D341Med (cell line): ENCODE results near the gene ABL2.
"Not testable (repeated sequence)": the region's sequence is repeated elsewhere in the genome, so short reads cannot be mapped to it uniquely, and the experiment has no call there.

Experiments used
- DNase-seq: peaks from one replicate; pipeline ENCODE4 v3.0.0; 2012; ENCODE audit warnings: low spot score

Gene ABL2

DNA sequence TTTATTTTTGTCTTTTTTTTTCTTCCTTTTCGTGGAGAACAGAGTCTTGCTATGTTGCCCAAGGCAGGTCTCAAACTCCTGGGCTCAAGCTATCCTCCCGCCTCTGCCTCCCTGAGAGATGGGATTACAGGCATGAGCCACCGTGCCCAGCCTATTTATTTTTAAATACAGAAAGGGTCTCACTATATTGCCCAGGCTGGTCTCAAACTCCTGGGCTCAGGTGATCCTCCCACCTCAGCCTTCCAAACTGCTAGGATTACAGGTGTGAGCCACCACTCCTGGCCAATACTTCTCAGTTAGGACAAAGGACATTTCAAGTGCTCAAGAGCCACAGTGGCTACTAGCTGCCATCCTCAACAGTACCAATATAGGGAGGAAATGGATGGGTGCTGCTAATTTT lies 16.2 kb downstream of the ABL2 start:
- DNase-seq: not testable (repeated sequence)

DNA sequence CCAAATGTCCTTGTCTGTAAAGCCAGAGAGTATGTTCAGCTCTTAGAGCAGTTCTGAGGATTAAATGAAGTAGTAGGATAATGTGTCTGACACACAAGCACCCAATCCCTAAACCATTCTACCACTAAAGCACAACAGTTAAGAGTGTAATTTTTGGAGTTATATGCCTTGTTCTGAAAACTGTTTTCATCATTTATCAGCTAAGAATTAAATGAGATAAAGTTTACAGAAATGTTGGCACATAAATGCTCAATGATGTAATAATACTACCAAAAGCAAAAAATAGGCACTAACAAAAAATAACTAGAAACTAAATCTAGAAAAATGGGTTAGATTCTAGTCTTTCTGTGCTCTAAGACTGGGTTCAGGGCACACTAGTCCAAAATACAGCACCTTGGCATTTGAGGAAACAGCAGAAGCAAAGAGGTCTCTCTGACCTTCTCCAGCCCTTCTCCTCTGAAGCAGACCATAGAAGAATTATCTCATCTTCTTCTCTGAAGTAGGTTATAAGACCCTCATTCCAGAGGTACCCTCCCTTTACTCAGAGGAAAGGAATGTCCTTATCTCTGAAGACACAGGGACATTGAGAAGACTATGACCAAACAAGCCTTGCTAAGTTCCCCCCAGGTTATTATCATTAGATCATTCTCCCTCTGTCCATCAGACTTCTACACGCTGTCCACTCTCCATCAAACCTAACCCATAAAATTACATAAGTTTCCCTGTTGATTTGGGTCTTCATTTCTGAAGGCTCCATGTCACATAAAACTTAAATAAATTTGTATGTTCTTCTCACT lies 20.6 kb downstream of the ABL2 start:
- no peak for DNase-seq

DNA sequence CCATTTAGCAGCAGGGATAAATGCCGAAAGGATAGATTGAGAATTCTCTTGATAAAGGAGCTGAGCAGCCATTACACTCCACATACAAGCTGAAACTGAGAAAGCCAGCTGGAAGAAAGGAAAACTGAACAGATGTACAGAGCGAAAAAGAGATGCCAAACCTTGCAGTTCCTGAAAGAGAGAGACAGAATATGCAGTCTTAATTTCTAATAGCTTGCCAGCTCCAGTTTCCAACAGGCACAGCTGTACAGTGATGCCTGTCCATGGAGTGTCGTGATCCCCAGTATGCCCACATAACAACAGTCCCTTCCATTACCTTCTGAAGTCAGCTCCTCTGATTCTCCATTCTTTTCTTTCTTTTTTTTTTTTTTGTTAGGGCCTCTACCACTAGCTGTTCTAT lies 22.7 kb downstream of the ABL2 start:
- DNase-seq: no peak

DNA sequence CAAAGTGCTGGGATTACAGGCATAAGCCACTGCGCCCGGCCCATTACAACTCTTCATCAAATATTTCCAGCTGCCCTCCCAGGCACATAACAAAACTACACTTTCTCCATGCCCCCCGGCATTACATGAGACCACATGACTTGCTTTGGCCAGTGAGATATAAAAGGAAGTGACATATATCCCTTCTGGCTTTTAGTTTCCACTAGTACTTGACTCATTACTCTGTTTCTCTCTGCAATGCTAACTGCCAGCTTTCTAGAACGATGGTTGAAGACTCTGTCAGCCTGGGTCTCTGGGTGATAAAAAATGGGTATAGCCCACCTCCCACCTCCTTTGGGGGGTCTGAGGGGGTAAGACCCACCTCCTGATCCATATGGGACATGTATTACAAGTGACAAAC lies 24.2 kb downstream of the ABL2 start:
- peak; percentile 36 for DNase-seq

DNA sequence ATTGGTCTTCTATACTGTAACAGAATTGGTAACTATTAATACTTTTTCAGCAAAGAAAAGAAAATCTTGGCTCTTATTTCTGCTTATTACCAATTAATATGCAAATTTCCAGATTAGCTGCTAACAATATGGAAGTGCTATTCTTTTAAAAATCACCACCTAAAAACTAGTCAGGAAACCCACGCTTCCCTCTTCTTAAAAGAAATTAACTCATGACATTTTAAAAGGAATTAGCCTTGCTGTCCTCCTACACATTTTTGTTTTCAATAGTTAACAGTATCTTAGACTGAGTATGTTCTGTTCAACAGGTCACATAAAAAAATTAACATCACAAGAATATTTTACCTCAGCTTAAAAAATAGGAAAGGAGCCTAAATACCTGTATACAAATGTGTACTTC lies 27.3 kb downstream of the ABL2 start:
- DNase-seq: no peak

DNA sequence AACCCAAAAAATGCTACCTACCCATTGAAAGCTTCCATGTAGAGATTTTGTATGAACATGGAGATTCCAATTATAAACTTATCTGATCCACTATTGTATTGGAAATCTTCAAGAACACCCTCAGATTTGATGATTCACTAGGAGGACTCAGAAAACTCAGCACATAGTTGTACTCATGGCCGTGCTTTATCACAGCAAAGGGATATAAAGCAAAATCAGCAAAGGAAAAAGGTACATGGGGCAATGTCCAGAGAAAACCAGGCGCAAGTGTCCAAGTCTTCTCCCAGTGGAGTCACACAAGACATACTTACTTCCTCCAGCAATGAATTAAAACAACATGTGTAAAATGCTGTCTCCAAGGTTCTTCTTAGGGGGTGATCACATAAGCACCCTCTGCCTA lies 28.9 kb downstream of the ABL2 start:
- DNase-seq: no peak

DNA sequence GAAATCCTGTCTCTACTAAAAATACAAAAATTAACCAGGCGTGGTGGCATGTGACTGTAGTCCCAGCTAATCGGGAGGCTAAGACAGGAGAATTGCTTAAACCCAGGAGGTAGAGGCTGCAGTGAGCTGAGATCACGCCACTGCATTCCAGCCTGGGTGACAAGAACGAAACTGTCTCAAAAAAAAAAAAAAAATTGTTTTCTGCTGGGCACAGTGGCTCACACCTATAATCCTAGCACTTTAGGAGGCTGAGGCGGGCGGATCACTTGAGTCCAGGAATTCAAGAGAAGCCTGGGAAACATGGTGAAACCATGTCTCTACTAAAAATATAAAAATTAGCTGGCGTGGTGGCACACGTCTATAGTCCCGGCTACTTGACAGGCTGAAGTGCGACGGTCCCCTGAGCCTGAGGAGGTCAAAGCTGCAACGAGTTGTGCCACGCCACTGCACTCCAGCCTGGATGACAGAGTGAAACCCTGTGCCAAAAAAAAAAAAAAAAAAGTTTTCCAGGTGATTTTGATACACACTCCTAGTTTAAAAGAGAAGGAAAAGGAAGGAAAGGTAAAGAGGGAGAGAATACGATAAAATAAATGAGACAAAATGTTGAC lies 31.7 kb downstream of the ABL2 start:
- DNase-seq: no peak

DNA sequence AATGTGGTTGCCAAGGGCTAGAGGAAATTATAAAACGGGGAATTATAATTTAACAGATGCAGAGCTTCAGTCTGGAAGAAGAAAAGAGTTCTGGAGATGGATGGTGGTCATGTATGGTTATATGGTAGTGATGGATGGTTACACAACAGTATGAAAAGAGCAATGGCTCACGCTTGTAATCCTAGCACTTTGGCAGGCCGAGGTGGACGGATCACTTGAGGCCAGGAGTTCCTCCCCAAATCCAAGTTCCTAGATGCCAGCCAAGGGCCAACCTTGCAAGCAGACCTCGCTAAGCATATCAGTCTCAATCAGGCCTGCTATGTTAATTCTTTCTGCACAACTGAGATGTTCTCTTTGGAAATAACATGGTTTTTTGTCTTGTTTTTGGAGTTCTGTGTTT lies 33.6 kb downstream of the ABL2 start:
- not testable (repeated sequence) for DNase-seq

DNA sequence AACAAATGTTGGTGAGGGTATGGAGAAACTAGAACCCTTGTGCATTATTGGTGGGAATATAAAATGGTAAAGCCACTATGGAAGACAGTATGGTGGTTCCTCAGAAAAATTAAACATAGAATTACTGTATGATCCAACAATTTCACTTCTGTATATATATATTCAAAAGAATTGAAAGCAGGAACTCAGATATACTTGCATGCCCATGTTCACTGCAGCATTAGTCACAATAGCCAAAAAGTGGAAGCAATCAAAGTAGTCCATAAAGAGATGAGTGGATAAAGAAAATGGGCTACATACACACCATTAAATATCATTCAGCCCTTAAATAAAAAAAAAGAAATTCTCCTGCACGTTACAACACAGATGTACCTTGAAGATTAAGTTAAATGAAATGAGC lies 34.1 kb downstream of the ABL2 start:
- DNase-seq: no peak

DNA sequence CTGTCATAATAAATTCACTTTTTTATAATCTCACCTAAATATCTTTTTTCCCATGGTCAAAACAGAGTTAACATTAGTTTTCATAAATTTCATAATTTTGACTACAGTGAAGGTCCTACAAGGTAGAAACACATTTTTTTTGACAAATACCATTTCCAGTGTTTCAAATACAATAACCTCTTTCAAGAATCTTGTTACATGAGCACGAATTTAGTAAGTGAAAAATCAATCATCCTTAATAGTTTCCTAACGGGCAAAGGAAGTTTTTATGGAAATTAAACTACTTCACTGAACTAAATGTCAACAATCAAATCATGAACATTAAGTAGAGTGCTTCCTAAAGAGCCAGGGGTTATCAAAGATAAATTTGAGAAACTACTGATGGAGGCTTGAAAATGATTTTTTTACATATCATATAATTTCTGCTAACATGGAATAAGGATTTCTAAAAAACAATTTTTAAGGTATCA lies 35.4 kb downstream of the ABL2 start:
- DNase-seq: no peak

DNA sequence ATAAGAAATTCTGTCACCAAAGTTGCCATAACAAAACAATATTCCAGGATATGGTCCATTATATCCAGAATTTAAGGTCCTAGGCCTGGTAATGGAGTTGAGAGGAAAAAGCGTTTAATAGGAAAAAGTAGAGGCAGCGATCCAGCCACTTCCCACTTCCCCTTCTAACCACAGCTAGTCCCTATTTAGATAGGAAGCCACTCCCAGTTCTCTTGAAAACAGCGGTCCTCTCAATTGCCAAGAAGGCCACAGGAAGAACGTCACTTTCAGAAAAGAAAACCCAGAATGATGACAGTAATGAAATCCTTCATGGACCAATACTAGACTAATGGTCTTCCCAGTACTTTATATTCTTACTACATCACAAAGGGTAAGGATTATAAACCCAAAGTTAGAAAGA lies 38.6 kb downstream of the ABL2 start:
- no peak for DNase-seq

DNA sequence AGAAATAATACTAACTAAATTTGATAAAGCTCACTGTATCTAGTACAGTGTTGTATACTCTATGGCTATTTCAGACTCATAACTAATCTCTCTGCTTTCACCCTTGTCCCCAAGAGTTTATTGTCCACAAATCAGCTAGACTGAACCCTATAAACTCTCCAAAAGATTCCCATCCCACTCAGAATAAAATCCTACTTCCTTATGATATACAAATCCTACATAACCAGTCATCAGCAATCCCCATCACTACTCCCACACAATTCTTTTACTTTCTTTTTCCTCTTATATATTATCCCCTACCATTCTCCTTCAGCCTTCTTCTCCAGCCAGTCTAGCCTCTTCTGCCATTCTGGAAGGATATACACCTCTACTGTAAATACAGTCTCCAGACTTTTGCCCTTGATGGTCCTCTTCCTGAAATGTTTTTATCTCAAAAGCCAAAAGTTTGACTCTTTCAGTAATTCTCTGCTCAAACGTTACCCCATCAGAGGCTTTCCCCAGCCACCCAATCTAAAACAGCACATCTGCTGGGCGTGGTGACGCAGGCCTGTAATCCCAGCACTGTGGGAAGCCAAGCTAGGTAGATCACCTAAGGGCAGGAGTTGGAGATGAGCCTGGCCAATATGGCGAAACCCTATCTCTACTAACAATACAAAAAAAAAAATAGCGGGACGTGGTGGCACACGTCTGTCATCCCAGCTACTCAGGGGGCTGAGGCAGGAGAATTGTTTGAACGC lies 41.6 kb downstream of the ABL2 start:
- DNase-seq: no peak

DNA sequence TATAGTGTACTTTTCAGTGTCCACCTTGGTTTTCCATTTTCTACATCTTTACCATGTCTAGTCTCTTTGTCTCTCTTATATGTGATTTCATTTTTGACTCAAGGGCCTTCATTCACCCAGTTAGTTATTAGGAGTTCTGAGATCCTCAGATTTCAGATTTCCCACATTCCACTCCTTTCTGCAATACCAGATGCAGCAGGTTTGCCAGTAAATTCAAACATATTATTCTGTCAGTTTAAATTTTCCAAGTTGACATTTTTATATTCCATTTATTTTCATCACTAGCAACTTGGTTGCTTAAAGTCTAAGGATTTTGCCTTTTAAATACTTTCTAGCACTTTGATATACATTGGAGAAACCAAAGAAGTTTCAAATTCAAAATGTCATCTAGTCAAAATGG lies 42.4 kb downstream of the ABL2 start:
- DNase-seq: no peak

DNA sequence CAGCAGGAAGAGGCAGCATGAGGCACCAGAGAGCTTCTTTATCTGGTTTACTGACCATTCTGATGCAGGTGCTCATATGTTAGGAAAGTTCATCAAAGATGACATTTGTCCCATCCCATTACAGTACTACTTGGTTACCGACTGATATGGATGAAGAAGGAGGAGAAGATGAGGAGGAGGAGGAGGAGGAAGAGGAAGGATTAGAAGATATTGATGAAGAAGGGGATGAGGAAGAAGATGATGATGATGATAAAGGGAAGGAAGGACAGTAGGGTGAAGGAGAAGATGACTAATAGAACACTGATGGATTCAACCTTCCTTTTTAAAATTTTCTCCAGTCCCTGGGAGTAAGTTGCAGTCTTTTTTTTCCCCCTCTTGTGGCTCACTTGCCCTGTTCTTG lies 45.1 kb downstream of the ABL2 start:
- DNase-seq: no peak

DNA sequence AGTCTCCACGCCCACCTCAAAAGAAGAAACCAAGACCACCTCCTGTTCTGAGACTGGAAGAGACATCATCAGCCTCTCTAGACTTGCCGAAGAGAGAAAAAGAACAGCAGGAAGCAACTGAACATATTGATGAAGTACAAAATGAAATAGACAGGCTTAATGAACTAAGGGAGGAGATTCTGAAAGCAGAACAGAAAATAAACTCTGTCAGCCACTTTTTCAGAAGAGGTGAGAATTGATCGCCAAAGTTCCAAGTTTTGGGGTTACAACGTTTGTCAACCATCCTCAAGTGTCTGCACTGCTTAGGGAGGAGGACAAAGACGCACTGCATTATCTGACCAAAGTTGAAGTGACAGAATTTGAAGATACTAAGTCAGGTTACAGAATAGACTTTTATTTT lies 45.6 kb downstream of the ABL2 start:
- DNase-seq: no peak

DNA sequence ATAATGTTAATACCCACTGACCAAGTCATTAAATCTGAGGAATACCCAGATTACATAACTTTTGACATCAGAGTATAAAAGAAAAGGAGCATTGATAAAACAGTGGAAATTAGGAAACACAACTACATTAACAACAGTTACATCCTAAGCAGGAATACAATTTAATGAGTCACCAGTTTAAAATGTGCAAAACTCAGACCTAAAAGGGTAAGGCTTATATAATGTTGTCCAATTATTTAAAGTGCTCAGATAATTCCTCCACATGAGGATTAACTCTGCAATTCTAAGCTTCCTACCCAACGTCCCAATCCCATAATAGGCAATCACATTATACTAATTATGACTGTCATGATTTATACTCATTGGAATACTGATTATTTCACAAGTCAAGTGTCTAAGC lies 50.5 kb downstream of the ABL2 start:
- peak; percentile 71 for DNase-seq

DNA sequence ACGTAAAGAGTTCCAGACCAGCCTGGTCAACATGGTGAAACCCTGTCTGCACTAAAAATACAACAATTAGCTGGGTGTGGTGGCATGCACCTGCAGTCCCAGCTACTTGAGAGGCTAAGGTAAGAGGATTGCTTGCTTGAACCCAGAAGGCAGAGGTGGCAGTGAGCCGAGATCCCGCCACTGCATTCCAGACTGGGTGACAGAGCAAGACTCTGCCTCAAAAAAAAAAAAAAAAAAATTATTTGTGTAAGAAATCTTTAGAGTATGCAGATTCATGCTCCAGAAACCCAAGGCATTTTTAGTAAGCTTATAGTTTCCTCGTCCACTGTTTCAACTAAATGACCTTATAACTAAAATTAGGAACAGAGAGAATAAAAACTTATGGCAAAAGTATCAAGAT lies 51.3 kb downstream of the ABL2 start:
- DNase-seq: no peak

DNA sequence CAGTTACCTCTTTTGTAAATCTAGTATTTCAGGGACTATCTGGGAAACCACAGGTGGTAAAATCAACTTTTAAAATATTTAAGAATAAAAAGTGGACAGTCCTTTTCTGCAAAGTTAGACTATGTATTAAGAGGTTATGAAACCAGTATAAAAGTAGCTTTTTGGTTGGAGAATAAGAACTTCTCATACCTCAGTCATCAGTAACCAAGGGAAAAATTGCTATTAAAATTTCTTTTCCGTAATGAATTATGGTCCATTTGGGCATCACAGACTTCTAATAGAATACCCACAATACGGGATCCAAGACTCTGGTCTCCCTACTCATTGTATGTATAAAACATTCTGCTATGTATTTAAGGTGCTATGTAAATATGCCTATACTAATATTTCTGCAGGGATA lies 51.9 kb downstream of the ABL2 start:
- no peak for DNase-seq

DNA sequence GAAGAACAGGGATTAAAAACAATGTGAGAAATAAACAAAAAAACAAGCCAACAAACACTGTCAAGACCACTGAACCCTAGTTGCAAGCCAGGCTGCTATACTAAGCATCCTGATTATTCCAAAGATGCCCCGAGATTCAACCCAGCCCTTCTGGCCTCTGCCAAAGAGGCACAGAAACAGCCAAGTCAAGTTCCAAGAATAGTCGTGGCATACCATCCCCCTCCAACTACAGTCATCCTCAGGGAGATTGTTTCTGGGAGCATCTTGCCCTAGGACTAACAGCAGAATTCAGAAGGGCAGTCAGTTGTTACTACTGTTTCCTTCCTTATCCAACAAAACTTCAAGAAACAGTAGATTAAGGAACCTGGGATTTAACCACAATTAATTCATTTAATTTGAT lies 52.3 kb downstream of the ABL2 start:
- DNase-seq: no peak

DNA sequence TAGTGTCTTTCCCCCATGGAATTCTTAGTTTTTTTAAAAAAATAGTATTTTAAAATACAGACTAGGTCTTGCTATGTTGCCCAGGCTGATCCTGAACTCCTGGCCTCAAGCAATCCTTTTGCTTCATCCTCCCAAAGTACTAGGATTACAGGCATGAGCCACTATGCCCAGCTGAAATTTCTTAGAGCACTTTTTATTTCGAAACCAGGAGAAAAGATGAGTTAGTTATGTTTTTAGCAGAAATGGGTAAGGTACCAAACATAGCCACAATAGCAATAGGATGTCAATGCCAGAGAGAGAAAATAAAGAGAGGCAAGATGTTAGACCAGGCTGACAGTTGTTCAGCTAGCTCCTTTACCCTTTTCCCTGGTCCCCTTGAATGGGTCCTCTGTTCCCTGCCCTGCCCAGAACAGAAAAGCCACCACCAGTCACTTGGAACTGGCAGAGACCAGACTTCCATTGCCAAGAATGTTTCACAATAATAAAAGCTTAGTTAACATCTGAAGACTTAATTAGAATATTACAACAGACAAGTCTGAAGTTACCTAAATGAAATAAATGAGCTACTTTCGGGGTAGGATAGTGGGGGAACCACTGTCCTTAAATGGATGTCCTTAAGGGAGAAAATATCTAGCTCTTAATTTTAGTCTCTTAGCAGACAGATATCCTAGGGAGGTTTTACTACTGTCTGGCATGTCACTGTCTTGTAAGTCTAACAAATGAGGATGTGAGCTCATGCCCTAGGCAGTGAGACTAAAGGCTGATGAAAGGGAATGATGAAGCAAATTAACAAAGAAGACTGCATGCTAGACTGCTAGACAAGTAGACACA lies 54.3 kb downstream of the ABL2 start:
- DNase-seq: no peak

DNA sequence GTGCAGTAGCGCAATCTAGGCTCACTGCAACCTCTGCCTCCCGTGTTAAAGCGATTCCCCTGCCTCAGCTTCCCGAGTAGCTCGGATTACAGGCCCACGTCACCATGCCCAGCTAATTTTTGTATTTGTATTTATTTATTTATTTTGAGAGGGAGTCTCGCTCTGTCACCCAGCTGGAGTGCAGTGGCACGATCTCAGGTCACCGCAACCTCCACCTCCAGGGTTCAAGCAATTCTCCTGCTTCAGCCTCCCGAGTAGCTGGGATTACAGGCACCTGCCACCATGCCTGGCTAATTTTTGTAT lies 59.1 kb downstream of the ABL2 start:
- not testable (repeated sequence) for DNase-seq

DNA sequence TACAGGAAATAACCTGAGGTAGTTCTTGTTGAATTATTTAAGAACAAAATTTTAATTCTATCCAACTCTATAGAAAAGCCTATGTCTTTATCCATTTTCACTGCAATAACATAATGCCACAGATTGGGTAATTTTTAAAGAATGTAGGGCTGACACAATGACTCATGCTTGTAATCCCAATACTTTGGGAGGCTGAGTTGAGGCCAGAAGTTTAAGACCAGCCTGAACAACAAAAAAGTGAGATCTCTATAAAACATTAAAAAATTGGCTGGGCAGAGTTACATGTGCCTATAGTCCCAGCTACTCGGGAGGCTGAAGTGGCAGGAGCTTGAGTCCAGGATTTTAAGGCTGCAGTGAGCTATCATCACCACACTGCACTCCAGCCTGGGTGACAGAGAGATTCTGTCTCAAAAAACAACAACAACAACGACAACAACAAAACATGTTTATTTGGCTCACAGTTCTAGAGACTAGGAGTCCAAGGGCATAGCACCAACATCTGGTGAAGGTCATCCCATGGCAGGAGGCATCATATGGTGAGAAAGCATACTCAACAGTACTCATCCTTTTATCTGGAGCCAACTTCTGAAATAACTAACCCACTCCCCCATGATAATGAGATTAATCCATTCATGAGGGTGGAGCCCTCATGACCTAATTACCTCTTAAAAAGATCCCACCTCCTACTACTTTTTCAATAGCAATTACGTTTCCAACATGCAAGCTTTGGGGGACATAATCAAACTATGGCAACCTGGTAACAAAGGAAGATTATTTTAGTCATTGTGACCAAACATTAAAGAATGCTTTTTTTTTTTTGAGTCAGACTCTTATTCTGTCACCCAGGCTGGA lies 59.6 kb downstream of the ABL2 start:
- DNase-seq: no peak
